CD4-positive, alpha-beta memory T cell (primary cell): ENCODE results near the gene BUB3. TPM values are rescaled to one million over a fixed set of nuclear protein-coding genes. Genes with fewer than 3 reads are reported as not detected.

Source experiments
- CTCF ChIA-PET: fragments of 350-600 bp; sonication (Branson Sonifier 250); formaldehyde crosslinking; loops from one replicate; lab custom pipeline; 2021; ENCODE audit warnings: inconsistent platforms; ENCODE audit not compliant: partially characterized antibody; lab: Charles Lee
- POLR2A ChIA-PET: fragments of 350-600 bp; sonication (Branson Sonifier 250); formaldehyde crosslinking; loops from one replicate; lab custom pipeline; 2021; ENCODE audit not compliant: partially characterized antibody; lab: Charles Lee
- DNase-seq, 5 donors: peaks; one replicate each; pipeline versions ENCODE4 v3.0.0 to v3.0.0-alpha.2; 2020 to 2022; ENCODE audit warnings: mixed read lengths in 1 of 5
- H3K27ac ChIP-seq: one replicate; pipeline ENCODE4 v1.7.0; 2013; ENCODE audit warnings: low read depth, low read length
- H3K27me3 ChIP-seq: 2 replicates; pipeline ENCODE4 v1.7.0; 2013; ENCODE audit warnings: mild to moderate bottlenecking, low read length, moderate library complexity; ENCODE audit not compliant: insufficient read depth
- H3K36me3 ChIP-seq: 2 replicates; pipeline ENCODE4 v1.7.0; 2013; ENCODE audit warnings: mild to moderate bottlenecking, low read length, moderate library complexity; ENCODE audit not compliant: insufficient read depth
- H3K4me1 ChIP-seq: 2 replicates; pipeline ENCODE4 v1.7.0; 2013; ENCODE audit warnings: mild to moderate bottlenecking, low read length, moderate library complexity; ENCODE audit not compliant: insufficient read depth
- H3K4me3 ChIP-seq, 2 donors: one replicate each; pipeline ENCODE4 v1.7.0; 2013; ENCODE audit warnings: low read length in 2 of 2, mild to moderate bottlenecking in 1 of 2
- H3K9me3 ChIP-seq, 2 donors: one replicate each; pipeline ENCODE4 v1.7.0; 2013; ENCODE audit warnings: low read length in 2 of 2, control low read depth in 1 of 2; ENCODE audit not compliant: control insufficient read depth in 1 of 2
- H3K27ac Mint-ChIP-seq, 7 donors: one replicate each; pipeline ENCODE4 v1.8.0; 2020 to 2021; ENCODE audit warnings: mixed read lengths in 7 of 7, mild to moderate bottlenecking in 6 of 7, inconsistent platforms in 3 of 7, moderate library complexity in 3 of 7
- H3K27me3 Mint-ChIP-seq, 2 donors: one replicate each; pipeline ENCODE4 v1.8.0; 2020 to 2021; ENCODE audit warnings: mixed read lengths in 2 of 2
- H3K36me3 Mint-ChIP-seq, 2 donors: one replicate each; pipeline ENCODE4 v1.8.0; 2020 to 2021; ENCODE audit warnings: mixed read lengths in 2 of 2, inconsistent platforms in 1 of 2, mild to moderate bottlenecking in 1 of 2
- H3K4me1 Mint-ChIP-seq, 4 donors: one replicate each; pipeline ENCODE4 v1.8.0; 2020 to 2021; ENCODE audit warnings: mixed read lengths in 4 of 4, mild to moderate bottlenecking in 1 of 4
- H3K4me3 Mint-ChIP-seq, 8 donors: one replicate each; pipeline ENCODE4 v1.8.0; 2020 to 2021; ENCODE audit warnings: mixed read lengths in 8 of 8, mild to moderate bottlenecking in 7 of 8, moderate library complexity in 6 of 8, inconsistent platforms in 3 of 8
- H3K9me3 Mint-ChIP-seq, 8 donors: one replicate each; pipeline ENCODE4 v1.8.0; 2020 to 2021; ENCODE audit warnings: mixed read lengths in 8 of 8, mild to moderate bottlenecking in 5 of 8, inconsistent platforms in 3 of 8, moderate library complexity in 1 of 8
- intact Hi-C: fragments of 100-400 bp; cut with micrococcal nuclease; formaldehyde crosslinking; loops from one replicate; pipeline ENCODE4 v1.15.1; 2023
- polyA plus RNA-seq, 2 donors: library from polyadenylated mRNA; unstranded; fragments of 300-500 nt; fragmentation: Illumina TruSeq; gene quantifications; one replicate each; pipeline ENCODE4 v1.2.3, GENCODE V29; 2021
- total RNA-seq, 2 experiments: library from RNA; stranded (reverse); gene quantifications; one replicate each; pipeline ENCODE4 v1.2.3, GENCODE V29; 2021

Gene BUB3
- total and polyA plus RNA-seq, 4 experiments from 2014 or later: 162 to 371 (median 197) TPM

- H3K4me3 ChIP-seq: no peak overlapping the region
- H3K27me3 ChIP-seq: peaks cover 77% of the 10 kb centered on the region
- H3K9me3 ChIP-seq: no peaks in the 10 kb centered on the region
- ChIA-PET CTCF (interaction anchor here (1.2 to 3.9 kb wide), 2 partner anchors 11 to 239 kb away, joined by 3 to 15 read pairs; no protein-coding TSS in a partner anchor), POLR2A (interaction anchor here (1.8 kb wide), 2 partner anchors 9 to 13 kb away, joined by 6 to 7 read pairs; partner anchors contain the start of gene BUB3)
- no peak for DNase-seq
- Mint-ChIP-seq H3K27ac (peak overlapping the region in 1 of 7 donors; percentile 67), H3K4me1 (peaks cover 31 to 91% (median 60%) of the 10 kb centered on the region in 4 donors), H3K27me3 (peaks cover 66 to 80% of the 10 kb centered on the region in 2 donors), H3K9me3 (peaks cover 0 to 12% (median 0%) of the 10 kb centered on the region in 8 donors), H3K4me3 (peak overlapping the region in 1 of 8 donors; percentile 42), H3K36me3 (peaks cover 0 to 1% of the 10 kb centered on the region in 2 donors)
- no peaks in the 10 kb centered on the region for H3K36me3 ChIP-seq
- no peak overlapping the region for H3K27ac ChIP-seq
- H3K4me1 ChIP-seq: peaks cover 80% of the 10 kb centered on the region
- intact Hi-C loops: no loop called here
Observed at GRCh38 chr10:123140983-123141390, 13.2 kb upstream of the BUB3 start.

DNA sequence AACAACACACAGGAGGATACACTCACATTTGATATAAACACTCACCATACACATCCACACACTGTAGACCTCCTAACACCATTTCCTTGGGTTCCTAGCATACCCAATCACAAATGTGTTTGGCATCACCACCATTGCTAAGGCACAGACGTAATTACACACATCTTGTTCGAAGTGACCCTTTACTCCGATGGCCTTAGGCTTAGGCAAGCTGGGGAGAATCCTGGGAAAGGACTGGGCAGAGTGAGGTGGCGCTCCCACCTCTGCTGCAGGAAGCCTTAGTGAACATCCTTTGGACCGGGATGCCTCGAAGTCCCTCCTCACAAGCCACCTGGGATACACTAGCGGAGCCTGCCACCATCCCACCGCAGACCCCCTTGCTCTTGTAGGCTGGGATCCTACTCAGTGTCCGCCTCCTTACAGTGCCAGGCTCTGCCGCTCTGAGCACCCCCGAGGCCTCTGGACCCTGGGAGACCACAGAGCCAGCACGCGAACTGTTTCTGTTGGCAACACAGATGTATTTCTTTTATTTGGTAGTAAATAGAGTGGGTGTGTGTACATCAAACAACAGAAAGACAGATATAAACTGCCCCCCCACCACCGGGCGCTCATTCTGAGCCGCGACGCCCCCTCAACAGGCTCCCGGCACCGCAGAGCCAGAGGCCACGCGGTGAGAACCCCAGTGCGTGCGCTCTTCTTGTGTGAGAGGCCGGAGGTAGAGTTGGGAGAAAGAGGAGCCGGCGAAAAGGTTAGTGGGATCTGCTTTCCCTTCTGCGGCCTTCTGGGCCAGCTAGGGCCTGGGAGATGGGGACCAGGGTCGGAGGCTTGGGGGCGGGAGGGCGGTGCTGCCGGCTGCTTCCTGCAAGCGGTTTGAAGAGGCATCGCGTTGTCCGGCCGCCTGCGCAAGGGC lies 12.2 kb upstream of the BUB3 start:
- peaks cover 0 to 10% (median 0%) of the 10 kb centered on the region in 8 donors for H3K9me3 Mint-ChIP-seq
- no peak for DNase-seq
- H3K36me3 Mint-ChIP-seq: no peaks in the 10 kb centered on the region
- peak overlapping the region in 3 of 8 donors; percentile 21 to 65 (median 54) for H3K4me3 Mint-ChIP-seq
- intact Hi-C loops: no loop called here
- H3K36me3 ChIP-seq: no peaks in the 10 kb centered on the region
- H3K4me1 Mint-ChIP-seq: peaks cover 34 to 89% (median 58%) of the 10 kb centered on the region in 4 donors
- peaks cover 65 to 83% of the 10 kb centered on the region in 2 donors for H3K27me3 Mint-ChIP-seq
- H3K27ac Mint-ChIP-seq: peak overlapping the region in 2 of 7 donors; percentile 10 to 45
- no peak overlapping the region for H3K27ac ChIP-seq
- POLR2A ChIA-PET: interaction anchor here (1.8 kb wide), 1 partner anchor 8 kb away, joined by 7 read pairs; no protein-coding TSS in a partner anchor
- no peak overlapping the region for H3K4me3 ChIP-seq
- CTCF ChIA-PET: interaction anchor here (3.9 kb wide), 1 partner anchor 10 kb away, joined by 15 read pairs; no protein-coding TSS in a partner anchor
- H3K4me1 ChIP-seq: peaks cover 81% of the 10 kb centered on the region
- no peaks in the 10 kb centered on the region for H3K9me3 ChIP-seq
- peaks cover 88% of the 10 kb centered on the region for H3K27me3 ChIP-seq

GRCh38 chr10:123142701-123143161 lies 11.5 kb upstream of the BUB3 start:
- Mint-ChIP-seq H3K27me3 (peaks cover 69 to 86% of the 10 kb centered on the region in 2 donors), H3K27ac (peak overlapping the region in 1 of 7 donors; percentile 51), H3K36me3 (no peaks in the 10 kb centered on the region), H3K4me1 (peaks cover 36 to 90% (median 61%) of the 10 kb centered on the region in 4 donors), H3K9me3 (peaks cover 0 to 9% (median 0%) of the 10 kb centered on the region in 8 donors), H3K4me3 (peak overlapping the region in 6 of 8 donors; percentile 39 to 68 (median 52))
- intact Hi-C loops: no loop called here
- no peaks in the 10 kb centered on the region for H3K36me3 ChIP-seq
- peaks cover 95% of the 10 kb centered on the region for H3K27me3 ChIP-seq
- peaks cover 80% of the 10 kb centered on the region for H3K4me1 ChIP-seq
- CTCF ChIA-PET: no interaction called here
- no peaks in the 10 kb centered on the region for H3K9me3 ChIP-seq
- H3K4me3 ChIP-seq: no peak overlapping the region
- POLR2A ChIA-PET: no interaction called here
- H3K27ac ChIP-seq: no peak overlapping the region
- no peak for DNase-seq

DNA sequence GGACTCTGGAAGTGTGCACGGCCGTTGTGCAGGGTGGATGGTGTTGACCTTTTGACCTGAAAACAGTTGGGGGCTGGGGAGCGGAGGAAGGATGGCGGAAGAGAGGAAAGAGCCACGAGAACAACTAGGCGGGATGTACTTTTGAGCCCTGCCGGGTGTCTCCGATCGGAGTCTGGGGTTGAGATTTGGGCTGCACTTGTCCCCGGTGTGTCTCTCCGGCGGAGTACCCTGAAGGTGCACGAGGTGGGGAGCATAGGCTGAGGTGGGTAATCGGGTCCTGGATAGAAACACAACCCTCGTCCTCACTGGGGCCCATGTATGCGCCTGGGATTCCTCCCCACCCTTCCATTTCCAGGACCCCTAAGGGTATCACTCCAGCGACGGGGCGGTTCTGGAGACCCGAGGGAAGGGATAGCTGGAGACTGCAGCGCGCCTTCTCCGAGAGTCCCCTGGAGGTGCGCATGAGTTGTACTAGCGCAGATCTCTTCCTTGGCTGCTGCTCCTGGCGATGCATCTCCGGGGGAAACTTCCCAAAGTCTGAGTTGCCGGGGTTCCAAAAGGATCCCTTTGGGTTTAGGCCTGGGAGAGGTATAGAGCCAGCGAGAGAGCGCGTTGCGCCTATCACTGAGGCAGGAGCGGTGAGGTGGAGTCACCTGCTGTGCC lies 10.9 kb upstream of the BUB3 start:
- Mint-ChIP-seq H3K4me1 (peaks cover 38 to 84% (median 60%) of the 10 kb centered on the region in 4 donors), H3K27ac (peak overlapping the region in 2 of 7 donors; percentile 51 to 77), H3K9me3 (peaks cover 0 to 9% (median 0%) of the 10 kb centered on the region in 8 donors), H3K4me3 (peak overlapping the region; percentile 3 to 74 (median 58)), H3K27me3 (peaks cover 69 to 81% of the 10 kb centered on the region in 2 donors), H3K36me3 (no peaks in the 10 kb centered on the region)
- H3K4me3 ChIP-seq: no peak overlapping the region
- CTCF ChIA-PET: no interaction called here
- intact Hi-C loops: no loop called here
- no peaks in the 10 kb centered on the region for H3K9me3 ChIP-seq
- H3K27me3 ChIP-seq: peaks cover 93% of the 10 kb centered on the region
- H3K27ac ChIP-seq: no peak overlapping the region
- DNase-seq: no peak
- POLR2A ChIA-PET: no interaction called here
- H3K4me1 ChIP-seq: peaks cover 83% of the 10 kb centered on the region
- no peaks in the 10 kb centered on the region for H3K36me3 ChIP-seq

GRCh38 chr10:123143825-123144168 lies 10.4 kb upstream of the BUB3 start:
- peaks cover 0 to 9% (median 0%) of the 10 kb centered on the region in 8 donors for H3K9me3 Mint-ChIP-seq
- peaks cover 67 to 78% of the 10 kb centered on the region in 2 donors for H3K27me3 Mint-ChIP-seq
- Histone ChIP-seq H3K27me3 (peaks cover 90% of the 10 kb centered on the region), H3K9me3 (no peaks in the 10 kb centered on the region), H3K36me3 (no peaks in the 10 kb centered on the region), H3K4me3 (no peak overlapping the region), H3K27ac (no peak overlapping the region), H3K4me1 (peaks cover 88% of the 10 kb centered on the region)
- H3K4me1 Mint-ChIP-seq: peaks cover 38 to 80% (median 58%) of the 10 kb centered on the region in 4 donors
- DNase-seq: no peak
- peak overlapping the region in 7 of 8 donors; percentile 22 to 74 (median 55) for H3K4me3 Mint-ChIP-seq
- no peaks in the 10 kb centered on the region for H3K36me3 Mint-ChIP-seq
- intact Hi-C loops: no loop called here
- ChIA-PET POLR2A (interaction anchor here (2.4 to 2.5 kb wide), 2 partner anchors 10 to 98 kb away, joined by 7 to 10 read pairs; partner anchors contain the start of gene BUB3), CTCF (no interaction called here)
- peak overlapping the region in 1 of 7 donors; percentile 51 for H3K27ac Mint-ChIP-seq

- peak in 1 of 5 donors; percentile 24 for DNase-seq
- Mint-ChIP-seq H3K9me3 (peaks cover 0 to 5% (median 0%) of the 10 kb centered on the region in 8 donors), H3K27ac (peak overlapping the region in 3 of 7 donors; percentile 5 to 13 (median 12)), H3K4me1 (peaks cover 40 to 78% (median 57%) of the 10 kb centered on the region in 4 donors), H3K36me3 (no peaks in the 10 kb centered on the region), H3K27me3 (peaks cover 67 to 73% of the 10 kb centered on the region in 2 donors), H3K4me3 (peak overlapping the region in 6 of 8 donors; percentile 15 to 68 (median 58))
- Histone ChIP-seq H3K4me1 (peaks cover 87% of the 10 kb centered on the region), H3K9me3 (no peaks in the 10 kb centered on the region), H3K4me3 (no peak overlapping the region), H3K27ac (no peak overlapping the region), H3K27me3 (peaks cover 90% of the 10 kb centered on the region), H3K36me3 (no peaks in the 10 kb centered on the region)
- intact Hi-C loops: no loop called here
- CTCF ChIA-PET: interaction anchor here (0.8 to 1.6 kb wide), 6 partner anchors 9 to 580 kb away, joined by 3 to 8 read pairs (median 3); partner anchors contain the start of gene BUB3
- POLR2A ChIA-PET: interaction anchor here (2.4 to 2.5 kb wide), 2 partner anchors 9 to 97 kb away, joined by 7 to 10 read pairs; partner anchors contain the start of gene BUB3
Observed at GRCh38 chr10:123144697-123145541, 9.3 kb upstream of the BUB3 start.
